Activated naive CD4-positive, alpha-beta T cell (primary cell): ENCODE data around the gene MAP3K20.

Experiments
- DNase-seq, 4 experiments: peaks; one replicate each; lab custom pipeline; 2025; lab: John Stamatoyannopoulos, UW

The MAP3K20 gene

GRCh38 chr2:173051463-173052215, 24.0 kb upstream of the MAP3K20 start:
- no peak for DNase-seq

- DNase-seq: no peak
These were observed 22.5 kb upstream of the MAP3K20 start for GRCh38 chr2:173053043-173053699.

DNA sequence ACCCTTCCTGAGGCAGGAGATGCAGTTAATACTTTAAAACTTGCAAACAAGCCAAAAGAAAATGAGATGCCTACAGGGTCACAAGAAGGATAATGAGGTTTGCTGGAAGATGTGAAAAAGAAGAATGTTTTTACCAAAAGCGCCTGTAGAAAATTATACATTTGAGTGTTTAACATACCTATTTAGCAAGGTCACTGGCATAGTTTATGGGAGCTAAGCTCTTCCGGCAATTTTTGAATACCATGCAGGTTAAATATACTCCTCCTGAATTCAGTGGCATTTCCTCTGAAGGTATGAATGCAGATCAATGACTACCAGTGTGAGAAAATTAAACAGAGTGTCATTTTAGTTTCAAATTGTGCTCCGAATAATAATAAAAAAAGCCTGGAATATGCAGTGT, 21.2 kb upstream of the MAP3K20 start:
- no peak for DNase-seq

DNA sequence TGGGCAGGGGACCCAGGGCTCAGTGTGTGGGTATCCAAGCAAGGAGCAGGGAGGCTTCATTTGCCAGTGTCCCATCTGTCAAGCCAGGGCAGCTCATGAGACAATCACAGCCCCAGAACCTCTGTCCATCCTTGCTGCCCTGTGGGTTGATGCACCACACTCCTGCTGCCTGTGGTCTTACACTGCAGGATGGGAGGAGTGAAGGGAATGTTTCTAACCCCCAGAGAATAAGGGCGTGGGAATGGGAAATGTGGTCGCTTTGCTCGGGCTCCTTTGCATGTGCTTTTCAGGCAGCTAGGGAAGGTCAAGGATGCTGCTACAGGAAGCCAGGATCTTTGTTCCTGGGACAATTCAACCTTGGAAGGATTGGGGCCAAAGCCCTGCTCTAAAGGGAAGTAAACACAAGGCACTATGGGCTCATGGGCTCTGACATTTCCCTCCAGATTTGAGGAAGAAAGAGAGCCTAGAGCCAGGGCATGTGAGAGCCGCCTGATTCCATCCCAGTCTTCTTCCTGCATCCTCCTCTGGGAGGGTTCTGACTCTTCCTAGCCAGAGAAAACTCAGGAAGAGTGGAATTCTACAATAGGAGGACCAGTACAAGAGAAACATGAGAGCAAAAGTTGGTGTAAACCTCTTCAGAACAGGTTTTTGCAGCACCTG, 18.8 kb upstream of the MAP3K20 start:
- no peak for DNase-seq

DNA sequence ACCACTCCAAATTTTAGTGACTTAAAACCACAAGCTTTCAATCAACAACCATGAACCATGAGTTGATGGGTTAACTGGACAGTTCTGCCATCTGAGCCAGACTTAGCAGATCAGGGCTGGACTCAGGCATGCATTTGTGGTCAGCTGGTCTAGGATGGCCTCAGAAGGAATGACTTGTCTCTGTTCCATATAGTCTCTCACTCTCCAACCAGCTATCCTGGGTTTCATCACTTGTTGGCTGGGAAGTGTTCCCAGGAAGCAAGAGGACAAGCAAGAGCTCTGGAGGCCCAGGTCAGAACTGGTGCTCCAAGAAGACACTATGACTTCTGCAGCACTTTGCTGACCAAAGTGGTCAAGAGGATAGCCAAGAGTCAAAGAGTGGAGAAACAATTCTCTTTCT, 17.5 kb upstream of the MAP3K20 start:
- DNase-seq: no peak

DNA sequence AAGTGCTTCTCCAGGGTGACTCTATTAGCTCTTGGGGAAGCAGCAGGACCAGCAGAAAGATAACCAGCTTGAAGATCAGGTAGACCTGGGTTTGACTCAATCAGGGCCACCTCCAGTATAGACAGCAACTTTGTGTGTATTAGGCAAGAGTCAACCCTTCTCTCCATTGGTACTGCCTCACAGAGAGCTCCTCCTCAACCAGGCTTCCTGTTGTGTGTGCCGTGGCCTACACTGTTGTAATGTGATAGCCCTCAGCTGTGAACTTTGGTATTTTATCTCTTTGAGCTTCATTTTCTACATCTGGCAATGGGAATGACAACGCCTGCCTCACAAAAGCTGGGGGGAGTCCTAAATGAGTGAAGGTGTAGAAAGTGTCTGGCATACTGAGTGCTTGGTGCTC, 17.0 kb upstream of the MAP3K20 start:
- no peak for DNase-seq

DNA sequence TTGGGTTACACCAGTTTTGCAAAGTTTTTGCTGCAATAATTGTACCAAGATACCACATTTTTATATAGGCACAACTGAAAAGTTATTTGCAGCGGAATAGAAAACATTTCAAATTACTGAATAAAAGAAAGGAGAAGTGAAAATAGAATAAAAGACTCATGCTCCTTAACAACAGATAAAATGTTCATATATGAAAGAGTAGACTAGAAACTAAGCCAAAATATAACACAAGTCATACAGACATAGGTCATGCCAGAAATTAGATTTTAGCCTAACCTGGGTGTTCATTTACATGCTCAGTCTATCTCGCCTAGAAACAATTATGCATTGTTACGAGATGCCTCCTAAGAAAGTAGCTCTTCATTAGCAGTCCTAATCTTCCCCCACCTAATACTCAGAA, 16.4 kb upstream of the MAP3K20 start:
- no peak for DNase-seq

- no peak for DNase-seq
These were observed 15.6 kb upstream of the MAP3K20 start for GRCh38 chr2:173059971-173060461.

GRCh38 chr2:173062801-173063200, 12.8 kb upstream of the MAP3K20 start:
- DNase-seq: no peak

GRCh38 chr2:173064151-173064805, 11.4 kb upstream of the MAP3K20 start:
- no peak for DNase-seq

- no peak for DNase-seq
These were observed 8.6 kb upstream of the MAP3K20 start for GRCh38 chr2:173066887-173067676.

GRCh38 chr2:173075056-173075780, 428 bp upstream of the MAP3K20 start:
- DNase-seq: no peak

DNA sequence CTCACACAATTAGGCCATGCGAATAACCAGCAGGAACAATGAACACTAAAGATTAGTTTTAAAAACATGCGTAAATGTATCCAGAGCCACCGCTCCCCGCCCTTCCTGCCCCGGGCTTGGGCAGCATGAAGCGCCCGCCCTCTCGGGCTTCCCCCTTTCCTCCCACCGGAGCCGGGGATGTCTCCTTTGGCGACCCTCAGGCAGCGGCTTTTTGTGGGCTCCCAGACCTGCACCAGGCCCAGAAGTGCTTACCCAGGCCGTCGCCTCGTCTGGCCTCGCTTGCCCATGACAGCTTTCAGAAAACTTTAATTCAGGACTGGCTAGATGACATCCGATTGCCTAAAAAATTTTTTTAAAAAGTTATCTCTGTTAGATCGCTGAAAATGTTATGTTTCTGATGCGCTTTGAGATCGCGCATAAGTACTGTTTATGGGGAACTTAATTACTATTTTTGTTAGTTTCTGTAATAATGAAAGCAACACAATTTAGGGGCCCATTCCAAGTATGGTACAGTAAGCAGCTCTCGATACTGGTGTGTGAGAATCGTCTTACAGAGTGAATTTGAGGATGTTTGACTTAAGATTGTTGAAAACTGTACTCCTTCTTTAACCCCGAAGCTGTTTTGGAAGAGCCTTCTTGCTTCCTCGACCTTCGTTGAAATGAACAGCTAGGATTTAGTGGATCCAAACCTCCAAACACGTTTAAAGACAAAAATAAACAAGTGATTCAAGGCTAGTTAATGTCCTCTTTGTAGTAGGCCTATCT, 1.1 kb downstream of the MAP3K20 start:
- no peak for DNase-seq

DNA sequence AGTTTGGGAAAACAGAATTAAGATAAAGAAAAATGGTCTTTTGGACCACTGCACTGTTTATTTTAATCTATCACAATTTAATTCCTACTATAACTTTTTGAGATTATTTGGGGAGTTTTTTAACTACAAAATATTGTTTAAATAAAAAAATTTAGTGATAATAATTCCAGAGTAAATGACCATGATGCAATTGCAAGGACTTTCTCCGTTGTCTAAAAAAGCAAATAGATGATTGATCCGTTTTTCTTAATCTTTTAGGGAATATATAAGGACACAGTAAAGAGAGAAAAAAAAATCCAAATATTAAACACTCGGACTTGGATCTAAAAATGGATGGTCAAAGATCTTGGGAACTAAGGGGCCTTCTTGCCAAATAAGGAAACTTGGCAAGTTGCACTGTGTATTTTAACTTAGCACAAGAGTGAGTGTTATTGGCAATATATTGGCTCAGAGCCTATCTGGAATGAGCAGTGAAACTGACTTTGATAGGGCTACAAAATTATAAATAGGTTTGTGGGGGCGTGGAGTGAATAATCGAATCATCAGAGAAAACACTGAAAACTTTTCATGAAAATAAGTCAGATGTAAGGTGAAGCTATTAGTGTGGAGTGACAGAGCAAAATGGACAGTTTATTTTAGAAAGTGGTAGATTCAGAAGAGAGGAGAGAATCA, 2.0 kb downstream of the MAP3K20 start:
- no peak for DNase-seq

- DNase-seq: no peak
These were observed 3.5 kb downstream of the MAP3K20 start for GRCh38 chr2:173079141-173079540.

- DNase-seq: no peak
These were observed 4.6 kb downstream of the MAP3K20 start for GRCh38 chr2:173079973-173080860.

DNA sequence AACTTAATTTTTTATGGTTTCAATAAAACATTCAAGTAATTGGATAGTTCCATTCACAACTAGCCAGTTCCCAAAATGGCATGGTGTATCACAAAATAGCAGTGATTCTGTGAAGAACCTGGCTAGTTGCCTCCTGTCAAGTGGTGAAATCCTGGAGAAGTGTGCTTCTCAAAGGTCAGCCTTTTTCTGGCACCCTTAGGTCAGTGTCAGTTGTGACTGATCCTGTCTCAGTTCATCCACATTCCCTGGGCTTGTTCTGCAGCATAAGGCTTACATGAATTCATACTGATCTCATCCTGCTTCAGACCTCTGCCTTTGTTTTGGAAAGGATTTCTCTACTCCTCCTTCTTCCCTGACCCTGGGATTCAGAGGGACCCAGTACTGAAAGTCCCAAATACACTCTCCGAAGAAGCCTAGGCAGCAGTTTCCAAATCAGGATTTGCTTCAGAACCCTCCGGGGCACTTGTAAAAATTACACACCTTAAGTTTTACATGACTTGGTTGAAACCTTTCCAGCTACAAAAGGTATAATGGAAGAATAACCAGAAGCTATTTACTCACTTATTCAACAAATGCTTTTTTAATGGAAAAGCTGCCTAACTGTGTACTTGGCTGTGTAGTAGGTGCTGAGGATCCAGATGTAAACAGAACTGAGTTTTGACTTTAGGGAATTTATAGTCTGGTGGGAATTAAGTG, 11.0 kb downstream of the MAP3K20 start:
- no peak for DNase-seq

- no peak for DNase-seq
These were observed 11.6 kb downstream of the MAP3K20 start for GRCh38 chr2:173087214-173087581.
